ENCODE results near the gene ABCA1. TPM values are rescaled to one million over a fixed set of nuclear protein-coding genes. Genes with fewer than 3 reads are reported as not detected.

ABCA1 gene
- polyA plus RNA-seq, 1 donor (not counting 4 experiments of a cell fraction or from before 2014, with no cell fraction given), result 23.0 TPM

GRCh38 chr9:104747565-104748358, 180.2 kb downstream of the ABCA1 start, which contains the start of gene NIPSNAP3A:
NIPSNAP3A (plus strand) TSS chr9:104747683; CDS start chr9:104747793, 110 bp downstream.
- H3K27ac ChIP-seq (ENCODE audit: control insufficient read depth, insufficient read depth, low read length), result peak within 1 kb of the TSS; percentile 87
- no peak for FAIRE-seq
- dilution Hi-C loops (cut with MboI; ENCODE audit: extremely low pct_ligation_motif_present, low sequenced_read_pairs), result no loop called here
- peak; percentile 23 for DNase-seq (ENCODE audit: low read depth, low spot score)
- H4K20me1 ChIP-seq (ENCODE audit: control insufficient read depth, extremely low read depth, insufficient read depth, low read length), result no peaks in the 10 kb centered on the region
- peaks cover 7% of the 10 kb centered on the region for H3K4me1 ChIP-seq (ENCODE audit: control insufficient read depth, extremely low read depth, insufficient read depth, low read length)
- peak within 1 kb of the TSS; percentile 84 for H3K4me2 ChIP-seq (ENCODE audit: control insufficient read depth, extremely low read depth, insufficient read depth, low read depth, low read length)
- H3K27me3 ChIP-seq (ENCODE audit: control insufficient read depth, extremely low read depth, insufficient read depth, low read length), result no peaks in the 10 kb centered on the region
- peak within 1 kb of the TSS; percentile 92 for H3K9ac ChIP-seq (ENCODE audit: control insufficient read depth, extremely low read depth, insufficient read depth, low read length)
- peaks cover 9% of the 10 kb centered on the region for H3K79me2 ChIP-seq (ENCODE audit: control insufficient read depth, insufficient read depth, low read length)
- TF ChIP-seq EZH2 (IDR thresholded peaks at IDR 0.05; ENCODE audit: low read length) (no peak), CTCF (optimal IDR thresholded peaks at IDR 0.05 in 1 of 3, IDR thresholded peaks at IDR 0.05 in 1 of 3, conservative IDR thresholded peaks at IDR 0.05 in 1 of 3; ENCODE audit: extremely low read depth in 1 of 3, insufficient read depth in 2 of 3, low read length in 3 of 3) (no peak)
- no peaks in the 10 kb centered on the region for H3K9me1 ChIP-seq (ENCODE audit: control insufficient read depth, extremely low read depth, insufficient read depth, low read length)
- peak within 1 kb of the TSS; percentile 80 to 91 (median 90) for H3K4me3 ChIP-seq (ENCODE audit: control insufficient read depth in 2 of 3, extremely low read depth in 1 of 3, insufficient read depth in 2 of 3, low read depth in 1 of 3, low read length in 3 of 3)
- H3K36me3 ChIP-seq (ENCODE audit: control insufficient read depth in 2 of 2, extremely low read depth in 1 of 2, insufficient read depth in 2 of 2, low read length in 2 of 2), result no peaks in the 10 kb centered on the region
- peak within 1 kb of the TSS; percentile 80 for H2AFZ ChIP-seq (ENCODE audit: control insufficient read depth, low read length)
- no peaks in the 10 kb centered on the region for H3K9me3 ChIP-seq (ENCODE audit: control insufficient read depth, low read depth, low read length)

- no peak for FAIRE-seq
- H2AFZ ChIP-seq (ENCODE audit: control insufficient read depth, low read length), result peak overlapping the region; percentile 80
- H4K20me1 ChIP-seq (ENCODE audit: control insufficient read depth, extremely low read depth, insufficient read depth, low read length), result no peaks in the 10 kb centered on the region
Observed at GRCh38 chr9:104747245-104747564, 180.8 kb downstream of the ABCA1 start.

More at GRCh38 chr9:104747245-104747564, 180.8 kb downstream of the ABCA1 start:
- Histone ChIP-seq H3K27me3 (ENCODE audit: control insufficient read depth, extremely low read depth, insufficient read depth, low read length) (no peaks in the 10 kb centered on the region), H3K9ac (ENCODE audit: control insufficient read depth, extremely low read depth, insufficient read depth, low read length) (peak overlapping the region; percentile 92), H3K9me3 (ENCODE audit: control insufficient read depth, low read depth, low read length) (no peaks in the 10 kb centered on the region), H3K9me1 (ENCODE audit: control insufficient read depth, extremely low read depth, insufficient read depth, low read length) (no peaks in the 10 kb centered on the region), H3K4me3 (ENCODE audit: control insufficient read depth in 2 of 3, extremely low read depth in 1 of 3, insufficient read depth in 2 of 3, low read depth in 1 of 3, low read length in 3 of 3) (peak overlapping the region; percentile 80 to 91 (median 90)), H3K27ac (ENCODE audit: control insufficient read depth, insufficient read depth, low read length) (peak overlapping the region; percentile 87), H3K4me1 (ENCODE audit: control insufficient read depth, extremely low read depth, insufficient read depth, low read length) (peaks cover 7% of the 10 kb centered on the region), H3K79me2 (ENCODE audit: control insufficient read depth, insufficient read depth, low read length) (peaks cover 9% of the 10 kb centered on the region), H3K4me2 (ENCODE audit: control insufficient read depth, extremely low read depth, insufficient read depth, low read depth, low read length) (peak overlapping the region; percentile 84), H3K36me3 (ENCODE audit: control insufficient read depth in 2 of 2, extremely low read depth in 1 of 2, insufficient read depth in 2 of 2, low read length in 2 of 2) (no peaks in the 10 kb centered on the region)
- dilution Hi-C loops (cut with MboI; ENCODE audit: extremely low pct_ligation_motif_present, low sequenced_read_pairs), result no loop called here
- DNase-seq (ENCODE audit: low read depth, low spot score), result no peak
- TF ChIP-seq EZH2 (IDR thresholded peaks at IDR 0.05; ENCODE audit: low read length) (no peak), CTCF (optimal IDR thresholded peaks at IDR 0.05 in 1 of 3, IDR thresholded peaks at IDR 0.05 in 1 of 3, conservative IDR thresholded peaks at IDR 0.05 in 1 of 3; ENCODE audit: extremely low read depth in 1 of 3, insufficient read depth in 2 of 3, low read length in 3 of 3) (no peak)

Data from keratinocyte (primary cell).